Peyer's patch (tissue), 4 donors: ENCODE results near the gene NEK3.

Source experiments
- CTCF ChIP-seq, 6 experiments: fragments of 450-650 bp in 4 of 6; fragments of 200-600 bp in 2 of 6; sonication (generic) in 1 of 6; IDR thresholded peaks; one replicate each; pipeline ENCODE4 v1.5.1; 2017 to 2019; ENCODE audit warnings: antibody characterized with exemption in 6 of 6, mild to moderate bottlenecking in 3 of 6, moderate library complexity in 1 of 6
- POLR2A ChIP-seq, 2 donors: fragments of 450-650 bp; IDR thresholded peaks; one replicate each; pipeline ENCODE4 v1.5.1; 2017; ENCODE audit warnings: antibody characterized with exemption in 2 of 2, mild to moderate bottlenecking in 2 of 2, moderate library complexity in 2 of 2

- TF ChIP-seq CTCF (IDR thresholded peaks at IDR 0.05) (no peak), POLR2A (IDR thresholded peaks at IDR 0.05) (no peak)
Measured at GRCh38 chr13:52158629-52159158, 703 bp downstream of the NEK3 start.
